ENCODE data around the gene STX8. TPM values are rescaled to one million over a fixed set of nuclear protein-coding genes. Genes with fewer than 3 reads are reported as not detected.

Gene STX8
- total RNA-seq, 1 donor from 2014 or later, result 58.4 TPM

DNA sequence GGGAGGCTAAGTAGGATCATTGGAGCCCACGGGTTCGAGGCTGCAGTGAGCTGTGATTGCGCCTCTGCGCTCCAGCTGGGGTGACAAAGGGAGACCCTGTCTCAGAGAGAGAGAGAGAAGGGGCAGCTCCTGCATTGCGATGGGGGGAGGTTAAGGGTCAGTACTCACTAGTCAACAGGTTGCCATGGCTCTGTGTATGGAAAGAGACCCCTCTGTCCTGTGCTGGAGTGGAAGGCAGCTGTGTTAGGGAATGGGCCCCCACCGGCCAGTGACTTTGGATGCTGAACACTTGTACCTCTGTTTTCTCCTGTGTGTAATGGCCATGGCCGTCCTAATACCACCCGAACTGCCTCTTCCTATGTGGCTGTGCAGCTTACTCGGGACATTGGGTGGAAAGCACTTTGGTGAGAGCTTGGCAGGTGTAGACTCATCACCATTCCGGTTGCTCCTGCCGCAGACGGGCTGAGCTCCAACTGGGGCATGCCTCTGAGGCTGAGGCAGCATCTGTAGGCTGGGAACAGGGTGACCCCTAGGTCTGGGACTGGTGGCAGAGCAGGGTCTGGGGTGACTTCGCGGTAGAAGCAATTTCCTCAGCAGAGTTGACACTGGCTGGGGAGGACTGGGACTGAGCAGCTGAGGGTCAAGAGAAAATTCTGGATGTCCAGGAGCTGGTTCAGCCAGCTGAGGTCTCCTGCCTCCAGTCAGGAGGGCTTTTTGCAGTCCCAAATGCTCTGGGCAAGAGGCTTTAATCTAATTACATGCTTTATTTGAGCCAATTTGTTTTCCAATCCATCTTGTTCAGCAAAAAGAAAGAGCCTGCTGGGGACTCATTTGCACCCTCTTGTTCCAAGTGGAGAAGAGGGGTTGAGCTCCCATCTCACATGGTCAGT lies 369.9 kb downstream of the STX8 start:
- Histone ChIP-seq H3K27me3 (ENCODE audit: control insufficient read depth, insufficient read depth, low read length) (peaks cover 4% of the 10 kb centered on the region), H3K4me3 (ENCODE audit: low read depth, low read length) (no peak overlapping the region), H3K36me3 (ENCODE audit: control insufficient read depth, insufficient read depth, low read length) (no peaks in the 10 kb centered on the region)
- DNase-seq (ENCODE audit: low read depth) (no peak), FAIRE-seq (no peak)
- TF ChIP-seq, protein P1, sequence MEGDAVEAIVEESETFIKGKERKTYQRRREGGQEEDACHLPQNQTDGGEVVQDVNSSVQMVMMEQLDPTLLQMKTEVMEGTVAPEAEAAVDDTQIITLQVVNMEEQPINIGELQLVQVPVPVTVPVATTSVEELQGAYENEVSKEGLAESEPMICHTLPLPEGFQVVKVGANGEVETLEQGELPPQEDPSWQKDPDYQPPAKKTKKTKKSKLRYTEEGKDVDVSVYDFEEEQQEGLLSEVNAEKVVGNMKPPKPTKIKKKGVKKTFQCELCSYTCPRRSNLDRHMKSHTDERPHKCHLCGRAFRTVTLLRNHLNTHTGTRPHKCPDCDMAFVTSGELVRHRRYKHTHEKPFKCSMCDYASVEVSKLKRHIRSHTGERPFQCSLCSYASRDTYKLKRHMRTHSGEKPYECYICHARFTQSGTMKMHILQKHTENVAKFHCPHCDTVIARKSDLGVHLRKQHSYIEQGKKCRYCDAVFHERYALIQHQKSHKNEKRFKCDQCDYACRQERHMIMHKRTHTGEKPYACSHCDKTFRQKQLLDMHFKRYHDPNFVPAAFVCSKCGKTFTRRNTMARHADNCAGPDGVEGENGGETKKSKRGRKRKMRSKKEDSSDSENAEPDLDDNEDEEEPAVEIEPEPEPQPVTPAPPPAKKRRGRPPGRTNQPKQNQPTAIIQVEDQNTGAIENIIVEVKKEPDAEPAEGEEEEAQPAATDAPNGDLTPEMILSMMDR (IDR thresholded peaks at IDR 0.05; ENCODE audit: insufficient read depth, low read length, severe bottlenecking), result no peak

DNA sequence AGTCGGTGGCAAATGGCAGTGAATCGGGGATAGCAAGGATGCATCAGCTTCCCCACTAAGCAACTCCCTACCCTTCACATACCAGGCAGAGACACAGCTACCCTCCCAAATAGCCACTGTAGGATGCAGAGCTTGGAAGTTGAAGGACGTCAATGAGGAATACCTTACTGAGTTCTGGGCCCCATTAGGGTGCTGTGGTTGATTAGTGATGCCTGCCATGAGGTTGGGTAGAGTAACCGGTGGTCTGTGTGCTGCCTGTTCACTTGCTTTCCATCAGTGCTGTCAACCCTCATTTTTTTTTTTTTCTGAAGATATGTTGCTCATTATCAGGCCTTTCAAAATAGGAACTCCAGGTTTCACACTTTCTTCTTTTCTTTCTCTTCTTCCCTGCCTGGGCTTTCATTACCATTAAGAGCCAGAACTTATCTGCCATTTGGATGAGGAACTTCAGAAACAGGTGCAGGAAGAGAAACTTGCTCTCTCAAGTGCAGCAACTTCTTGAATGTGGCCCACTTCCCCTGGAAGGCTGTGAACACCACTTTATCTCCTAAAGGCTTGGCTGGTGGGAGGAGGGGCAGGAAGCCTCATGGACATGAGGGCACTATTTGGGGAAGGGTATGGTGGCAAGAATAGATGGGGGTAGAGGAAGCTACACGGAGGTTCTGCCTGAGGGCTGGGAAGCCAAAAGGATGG lies 370.8 kb downstream of the STX8 start:
- FAIRE-seq, result no peak

DNA sequence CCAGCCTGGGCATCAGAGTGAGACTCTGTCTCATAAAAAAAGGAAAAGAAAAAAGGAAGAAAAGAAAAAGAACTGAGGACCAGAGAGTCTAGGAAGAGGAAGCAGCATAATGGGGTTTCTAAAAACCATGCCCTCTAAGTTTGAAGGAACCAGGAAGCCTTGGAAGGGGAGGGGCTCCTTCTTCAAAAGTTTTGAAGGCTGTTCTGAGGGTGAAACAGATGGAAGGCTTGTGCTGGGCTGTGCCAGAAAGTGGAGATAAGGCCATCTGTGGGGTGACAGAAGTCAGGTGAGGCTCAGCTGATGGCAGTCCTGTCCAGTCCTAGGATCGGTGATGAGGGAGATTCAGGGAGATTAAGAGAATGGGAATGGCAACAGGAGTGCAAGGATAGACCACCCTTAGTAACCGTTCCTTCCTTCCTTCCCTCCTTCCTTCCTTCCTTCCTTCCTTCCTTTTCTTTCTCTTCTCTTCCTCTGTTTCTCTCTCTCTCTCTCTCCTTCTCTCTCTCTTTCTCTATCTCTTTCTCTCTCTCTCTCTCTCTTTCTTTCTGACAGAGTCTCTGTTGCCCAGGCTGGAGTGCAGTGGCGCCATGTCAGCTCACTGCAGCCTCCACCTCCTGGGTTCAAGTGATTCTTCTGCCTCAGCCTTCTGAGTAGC lies 371.7 kb downstream of the STX8 start:
- Histone ChIP-seq H3K27me3 (ENCODE audit: control insufficient read depth, insufficient read depth, low read length) (peaks cover 4% of the 10 kb centered on the region), H3K36me3 (ENCODE audit: control insufficient read depth, insufficient read depth, low read length) (no peaks in the 10 kb centered on the region), H3K4me3 (ENCODE audit: low read depth, low read length) (no peak overlapping the region)
- no peak for FAIRE-seq
- TF ChIP-seq, protein P1 (IDR thresholded peaks at IDR 0.05; ENCODE audit: insufficient read depth, low read length, severe bottlenecking), result no peak
- DNase-seq (ENCODE audit: low read depth), result no peak

More for the DNA sequence above, 370.8 kb downstream of the STX8 start:
- no peaks in the 10 kb centered on the region for H3K36me3 ChIP-seq (ENCODE audit: control insufficient read depth, insufficient read depth, low read length)
- no peak overlapping the region for H3K4me3 ChIP-seq (ENCODE audit: low read depth, low read length)
- DNase-seq (ENCODE audit: low read depth), result no peak
- TF ChIP-seq, protein P1 (IDR thresholded peaks at IDR 0.05; ENCODE audit: insufficient read depth, low read length, severe bottlenecking), result no peak
- peaks cover 4% of the 10 kb centered on the region for H3K27me3 ChIP-seq (ENCODE audit: control insufficient read depth, insufficient read depth, low read length)

DNA sequence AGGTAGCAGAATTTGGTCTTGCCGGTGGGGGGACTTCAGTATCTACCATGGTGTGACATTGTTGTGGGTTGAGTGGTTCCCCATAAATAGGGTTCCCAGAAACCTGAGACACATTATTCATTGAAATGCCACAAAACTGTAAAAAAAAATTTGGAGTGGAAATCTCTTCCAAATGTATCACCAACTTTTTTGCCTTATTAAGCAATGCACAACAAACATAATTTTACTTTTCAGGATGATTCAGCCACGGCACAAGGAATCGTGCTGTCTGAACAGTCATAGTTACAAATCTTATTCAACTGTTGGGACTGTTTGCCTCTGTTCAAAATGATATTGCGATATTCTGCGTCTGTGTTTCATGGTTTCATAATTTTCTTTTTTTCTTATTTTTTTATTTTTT lies 373.1 kb downstream of the STX8 start:
- no peak for FAIRE-seq
- no peaks in the 10 kb centered on the region for H3K36me3 ChIP-seq (ENCODE audit: control insufficient read depth, insufficient read depth, low read length)
- no peak for DNase-seq (ENCODE audit: low read depth)
- no peak overlapping the region for H3K4me3 ChIP-seq (ENCODE audit: low read depth, low read length)
- TF ChIP-seq, protein P1 (IDR thresholded peaks at IDR 0.05; ENCODE audit: insufficient read depth, low read length, severe bottlenecking), result no peak
- H3K27me3 ChIP-seq (ENCODE audit: control insufficient read depth, insufficient read depth, low read length), result peaks cover 4% of the 10 kb centered on the region

DNA sequence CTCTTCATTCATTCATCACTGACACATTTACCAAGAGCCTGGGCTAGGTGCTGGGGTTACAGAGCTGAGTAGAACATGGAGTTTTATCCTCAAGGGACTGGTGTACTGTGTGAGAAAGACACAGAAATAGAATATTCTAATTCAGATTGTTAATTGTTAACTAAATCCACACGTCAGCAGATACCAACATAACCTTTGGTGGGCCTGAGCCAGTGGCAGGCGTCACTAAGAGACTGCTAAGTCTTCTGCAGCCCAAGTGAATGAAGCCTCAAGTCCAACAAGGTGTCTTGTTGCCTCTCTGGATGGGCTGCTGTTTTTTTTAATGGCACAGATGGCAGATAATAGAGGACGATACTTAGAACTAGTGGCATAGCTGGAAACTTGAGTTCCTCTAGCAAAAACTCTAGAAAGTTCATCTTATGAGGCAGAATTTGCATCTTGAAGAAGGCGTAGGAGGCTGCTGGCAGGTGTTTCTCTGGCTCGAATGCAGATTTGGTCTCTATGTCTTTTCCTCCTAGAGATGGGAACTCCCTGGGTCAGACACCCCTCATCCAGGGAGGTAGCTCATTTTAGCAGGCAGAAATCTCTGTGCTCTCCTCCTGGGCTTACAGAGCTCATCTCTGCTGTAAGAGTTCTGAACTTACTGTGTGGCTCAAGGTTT lies 374.8 kb downstream of the STX8 start:
- TF ChIP-seq, protein P1 (IDR thresholded peaks at IDR 0.05; ENCODE audit: insufficient read depth, low read length, severe bottlenecking), result no peak
- DNase-seq (ENCODE audit: low read depth) (no peak), FAIRE-seq (no peak)

More for the DNA sequence above, 374.8 kb downstream of the STX8 start:
- Histone ChIP-seq H3K36me3 (ENCODE audit: control insufficient read depth, insufficient read depth, low read length) (no peaks in the 10 kb centered on the region), H3K27me3 (ENCODE audit: control insufficient read depth, insufficient read depth, low read length) (peaks cover 3% of the 10 kb centered on the region), H3K4me3 (ENCODE audit: low read depth, low read length) (no peak overlapping the region)

Other genes starting within 250 kb of the STX8 start
- gene CFAP52, start 822 bp upstream of the STX8 start, total RNA-seq, result not detected in 2 replicates
- gene USP43, start 69.7 kb upstream of the STX8 start, total RNA-seq, result 13.4 and 14.2 TPM in 2 replicates
- not detected in 2 replicates for gene DHRS7C, start 215.8 kb upstream of the STX8 start, total RNA-seq
- not detected in 2 replicates for gene GSG1L2, start 246.3 kb upstream of the STX8 start, total RNA-seq

Data from bronchial epithelial cell (primary cell).